ENCODE results near the gene CNDP1.
"Not testable (repeated sequence)": the region's sequence is repeated elsewhere in the genome, so short reads cannot be mapped to it uniquely, and the experiment has no call there.

CNDP1 gene

DNA sequence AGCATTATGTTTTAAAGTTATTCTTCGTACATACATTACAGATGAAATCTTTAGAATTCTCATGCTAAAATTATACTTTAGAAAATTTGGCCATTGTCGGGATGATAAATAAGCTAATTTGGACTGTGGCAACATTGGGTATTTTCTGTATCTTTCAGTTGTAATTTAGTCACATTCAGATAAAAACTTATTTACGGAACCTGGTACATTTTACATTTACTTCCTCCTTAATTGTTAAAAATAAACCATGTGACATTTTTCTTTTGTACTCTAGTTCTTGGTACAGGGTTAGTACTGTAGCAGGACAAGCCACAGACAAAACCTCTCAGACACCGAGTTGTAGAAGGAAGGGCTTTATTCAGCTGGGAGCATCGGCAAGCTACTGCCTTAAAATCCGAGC, 33.9 kb upstream of the CNDP1 start:
- Histone ChIP-seq H3K9me3 (ENCODE audit: control insufficient read depth, insufficient read depth, low read depth, low read length) (no peaks in the 10 kb centered on the region), H3K27ac (ENCODE audit: extremely low read depth, low read depth, low read length) (no peak overlapping the region), H3K36me3 (ENCODE audit: control insufficient read depth in 2 of 2, insufficient read depth in 1 of 2, low read length in 2 of 2) (peaks cover 20 to 37% of the 10 kb centered on the region in 2 experiments), H3K4me3 (ENCODE audit: low read depth, low read length) (no peak overlapping the region), H3K4me1 (ENCODE audit: control insufficient read depth, insufficient read depth, low read length) (0 out of 2 replicates have a peak, but pooled peaks cover 3% of the 10 kb centered on the region)
- POLR2A ChIA-PET, result no interaction called here
- no peak for TF ChIP-seq ZNF626 (tag by site-specific recombination; IDR thresholded peaks at IDR 0.05)
- no peak for TF ChIP-seq ZNF292 (tag by site-specific recombination; IDR thresholded peaks at IDR 0.05; ENCODE audit: borderline replicate concordance, low read depth)
- no peak for TF ChIP-seq GFI1B (tag by site-specific recombination; IDR thresholded peaks at IDR 0.05)
- no peak for TF ChIP-seq ZNF426 (tag by site-specific recombination; IDR thresholded peaks at IDR 0.05)
- no peak for TF ChIP-seq ZNF600 (tag by site-specific recombination; IDR thresholded peaks at IDR 0.05)
- TF ChIP-seq ZNF677 (tag by site-specific recombination; IDR thresholded peaks at IDR 0.05), result no peak
- TF ChIP-seq ZNF514 (tag by site-specific recombination; IDR thresholded peaks at IDR 0.05), result no peak
- TF ChIP-seq ATF2 (tag by site-specific recombination; IDR thresholded peaks at IDR 0.05; ENCODE audit: low read depth), result no peak
- TF ChIP-seq ZNF221 (tag by site-specific recombination; IDR thresholded peaks at IDR 0.05; ENCODE audit: borderline replicate concordance), result no peak
- no peak for TF ChIP-seq ZNF18 (tag by site-specific recombination; IDR thresholded peaks at IDR 0.05)
- no peak for TF ChIP-seq KLF1 (tag by site-specific recombination; IDR thresholded peaks at IDR 0.05)
- no peak for TF ChIP-seq ZNF530 (tag by site-specific recombination; IDR thresholded peaks at IDR 0.05; ENCODE audit: low read depth)
- no peak for TF ChIP-seq GLI4 (tag by site-specific recombination; IDR thresholded peaks at IDR 0.05)
- TF ChIP-seq ZNF48 (tag by site-specific recombination; IDR thresholded peaks at IDR 0.05), result no peak
- no peak for TF ChIP-seq ZNF239 (tag by site-specific recombination; IDR thresholded peaks at IDR 0.05)
- no peak for TF ChIP-seq MZF1 (tag by site-specific recombination; IDR thresholded peaks at IDR 0.05; ENCODE audit: borderline replicate concordance)
- TF ChIP-seq ZBTB17 (tag by site-specific recombination; IDR thresholded peaks at IDR 0.05), result no peak
- no peak for TF ChIP-seq ELK4 (IDR thresholded peaks at IDR 0.05; ENCODE audit: borderline replicate concordance, low read depth, low read length)
- CTCF ChIA-PET, result interaction anchor here (0.8 to 1.8 kb wide), 2 partner anchors 25 to 52 kb away, joined by 4 read pairs; no protein-coding TSS in a partner anchor

- CTCF ChIA-PET, result interaction anchor here (0.8 to 1.8 kb wide), 2 partner anchors 25 to 51 kb away, joined by 4 read pairs; no protein-coding TSS in a partner anchor
- H3K4me1 ChIP-seq (ENCODE audit: control insufficient read depth, insufficient read depth, low read length); H3K27ac ChIP-seq (ENCODE audit: extremely low read depth, low read depth, low read length); H3K9me3 ChIP-seq (ENCODE audit: control insufficient read depth, insufficient read depth, low read depth, low read length); POLR2A ChIA-PET; H3K4me3 ChIP-seq (ENCODE audit: low read depth, low read length): not testable (repeated sequence)
- H3K36me3 ChIP-seq (ENCODE audit: control insufficient read depth in 2 of 2, insufficient read depth in 1 of 2, low read length in 2 of 2), result peaks cover 20 to 40% of the 10 kb centered on the region in 2 experiments
These were observed 33.5 kb upstream of the CNDP1 start for GRCh38 chr18:74500774-74501173.

GRCh38 chr18:74501386-74501785, 32.9 kb upstream of the CNDP1 start:
- no peaks in the 10 kb centered on the region for H3K9me3 ChIP-seq (ENCODE audit: control insufficient read depth, insufficient read depth, low read depth, low read length)
- CTCF ChIA-PET, result no interaction called here
- POLR2A ChIA-PET, result no interaction called here
- peaks cover 24 to 42% of the 10 kb centered on the region in 2 experiments for H3K36me3 ChIP-seq (ENCODE audit: control insufficient read depth in 2 of 2, insufficient read depth in 1 of 2, low read length in 2 of 2)
- no peak overlapping the region for H3K27ac ChIP-seq (ENCODE audit: extremely low read depth, low read depth, low read length)
- H3K4me3 ChIP-seq (ENCODE audit: low read depth, low read length), result no peak overlapping the region
- 0 out of 2 replicates have a peak, but pooled peaks cover 3% of the 10 kb centered on the region for H3K4me1 ChIP-seq (ENCODE audit: control insufficient read depth, insufficient read depth, low read length)
- no peak for TF ChIP-seq OVOL3 (tag by site-specific recombination; IDR thresholded peaks at IDR 0.05)
- no peak for TF ChIP-seq ZNF585B (tag by site-specific recombination; IDR thresholded peaks at IDR 0.05)
- TF ChIP-seq ZNF433 (tag by site-specific recombination; IDR thresholded peaks at IDR 0.05; ENCODE audit: low read depth), result no peak
- no peak for TF ChIP-seq SP7 (tag by site-specific recombination; IDR thresholded peaks at IDR 0.05)
- TF ChIP-seq ZNF837 (tag by site-specific recombination; IDR thresholded peaks at IDR 0.05), result no peak
- TF ChIP-seq SP2 (tag by site-specific recombination; IDR thresholded peaks at IDR 0.05), result no peak
- no peak for TF ChIP-seq ZNF10 (tag by site-specific recombination; IDR thresholded peaks at IDR 0.05)
- TF ChIP-seq ZNF514 (tag by site-specific recombination; IDR thresholded peaks at IDR 0.05), result no peak
- no peak for TF ChIP-seq ZNF274 (IDR thresholded peaks at IDR 0.05; ENCODE audit: low read length)
- no peak for TF ChIP-seq ZNF274 (tag by site-specific recombination; IDR thresholded peaks at IDR 0.05; ENCODE audit: borderline replicate concordance)
- no peak for TF ChIP-seq KLF7 (tag by site-specific recombination; IDR thresholded peaks at IDR 0.05; ENCODE audit: borderline replicate concordance)
- TF ChIP-seq ZNF324 (tag by site-specific recombination; IDR thresholded peaks at IDR 0.05), result no peak
- TF ChIP-seq ZNF341 (tag by site-specific recombination; IDR thresholded peaks at IDR 0.05; ENCODE audit: low read depth), result no peak
- TF ChIP-seq ZNF549 (tag by site-specific recombination; IDR thresholded peaks at IDR 0.05), result no peak
- no peak for TF ChIP-seq GLI2 (tag by site-specific recombination; IDR thresholded peaks at IDR 0.05; ENCODE audit: borderline replicate concordance, low read depth)

Data from HEK293 (cell line).